GM21737 (cell line): ENCODE data around the gene SLAIN2.
"Not testable (repeated sequence)": the region's sequence is repeated elsewhere in the genome, so short reads cannot be mapped to it uniquely, and the experiment has no call there.

Experiments used
- ATAC-seq: cut with Tn5 transposase; IDR thresholded peaks from one replicate; pipeline ENCODE4 v1.9.1; 2021; ENCODE audit warnings: mild to moderate bottlenecking, moderate library complexity; ENCODE audit not compliant: unreplicated experiment

The SLAIN2 gene

DNA sequence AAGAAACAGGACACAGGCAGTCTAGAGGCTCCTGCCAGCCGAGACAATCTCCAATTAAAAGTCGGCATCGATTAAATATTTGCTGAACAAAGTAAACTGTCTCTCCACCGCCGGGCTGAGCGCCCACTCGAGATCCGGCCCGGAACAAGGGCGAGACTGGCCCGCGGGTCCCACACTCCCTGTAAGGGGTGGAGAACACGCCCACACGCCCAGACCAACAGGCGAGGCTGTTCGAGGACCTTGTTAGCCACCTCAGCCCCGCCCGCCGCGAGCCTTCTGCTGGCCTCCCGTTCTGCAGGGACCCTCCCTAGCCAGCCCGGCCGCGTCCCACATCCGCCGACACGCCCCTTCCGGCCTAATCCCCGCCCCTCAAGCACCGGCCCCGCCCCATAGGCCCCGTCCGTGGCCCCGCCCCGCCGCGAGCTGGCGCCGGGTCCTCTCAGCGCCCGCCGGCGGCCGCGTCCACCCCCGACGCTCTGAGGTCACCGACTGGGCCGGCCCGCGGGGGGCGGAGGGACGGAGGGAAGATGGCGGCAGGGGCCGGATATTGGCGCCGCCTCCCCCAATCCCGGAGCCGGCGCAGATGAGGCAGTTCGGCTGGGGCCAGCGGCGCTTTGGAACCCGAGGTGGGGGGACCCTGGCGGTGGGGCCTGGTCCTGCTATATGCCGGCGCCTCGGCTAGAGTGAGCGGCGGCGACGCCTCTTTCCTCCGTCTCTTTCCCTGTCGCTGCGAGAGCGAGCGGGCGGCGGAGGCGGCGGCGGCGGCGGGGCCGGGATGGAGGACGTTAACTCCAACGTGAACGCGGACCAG, at the start of gene SLAIN2:
Gene SLAIN2, plus strand, starts transcription at position 565 of the 811 bp plus-strand sequence. Its CDS starts 211 bp downstream, at position 776.
- ATAC-seq: peak; percentile 91

DNA sequence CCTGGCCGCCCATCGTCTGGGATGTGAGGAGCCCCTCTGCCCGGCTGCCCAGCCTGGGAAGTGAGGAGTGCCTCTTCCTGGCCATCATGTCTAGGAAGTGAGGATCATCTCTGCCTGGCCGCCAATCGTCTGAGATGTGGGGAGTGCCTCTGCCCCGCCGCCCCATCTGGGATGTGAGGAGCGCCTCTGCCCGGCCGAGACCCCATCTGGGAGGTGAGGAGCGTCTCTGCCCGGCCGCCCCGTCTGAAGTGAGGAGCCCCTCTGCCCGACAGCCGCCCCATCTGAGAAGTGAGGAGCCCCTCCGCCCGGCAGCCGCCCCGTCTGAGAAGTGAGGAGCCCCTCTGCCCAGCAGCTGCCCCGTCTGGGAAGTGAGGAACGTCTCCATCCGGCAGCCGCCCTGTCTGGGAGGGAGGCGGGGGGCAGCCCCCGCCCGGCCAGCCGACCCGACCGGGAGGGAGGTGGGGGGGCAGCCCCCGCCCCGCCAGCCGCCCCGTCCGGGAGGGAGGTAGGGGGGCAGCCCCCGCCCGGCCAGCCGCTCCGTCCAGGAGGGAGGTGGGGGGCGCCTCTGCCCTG, 49.0 kb upstream of the SLAIN2 start:
- ATAC-seq: not testable (repeated sequence)

DNA sequence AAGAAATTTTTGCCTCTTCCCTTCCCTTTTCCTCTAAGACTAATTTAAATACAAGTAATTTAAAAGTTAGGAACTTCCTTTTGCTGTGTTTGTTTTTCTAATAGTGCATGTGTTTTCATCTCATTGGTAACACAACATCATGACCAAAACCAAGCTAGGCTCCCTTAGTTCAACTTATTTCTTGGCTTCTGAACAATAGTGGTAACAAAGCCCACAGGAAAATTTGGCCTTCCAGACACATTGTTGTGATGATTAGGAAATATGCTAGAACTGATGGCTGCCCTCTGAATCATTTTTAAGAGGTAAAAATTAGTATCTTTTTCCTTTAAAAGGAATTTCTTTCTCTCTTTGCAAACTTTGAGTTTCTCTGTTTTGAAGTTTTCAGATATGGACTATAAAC, 46.2 kb upstream of the SLAIN2 start:
- ATAC-seq: no peak

DNA sequence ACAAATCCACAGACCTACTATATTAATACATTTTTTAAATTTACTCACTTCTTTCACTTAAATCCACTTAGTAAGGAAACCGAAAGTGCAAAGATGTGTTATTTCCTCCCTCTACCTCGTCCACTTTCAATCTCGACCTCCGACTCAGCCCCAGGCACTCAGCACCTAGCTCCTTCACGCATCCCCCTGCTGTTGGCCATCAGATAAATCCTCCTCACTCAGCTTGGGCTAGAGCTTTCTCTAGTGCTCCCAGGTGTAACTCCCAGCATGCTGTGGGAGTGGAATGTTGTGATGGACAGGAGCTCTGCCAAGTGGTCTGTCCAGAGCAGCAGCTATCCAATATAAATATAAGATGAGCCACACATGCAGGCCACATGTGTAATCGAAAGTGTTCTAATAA, 45.0 kb upstream of the SLAIN2 start:
- ATAC-seq: peak; percentile 96

DNA sequence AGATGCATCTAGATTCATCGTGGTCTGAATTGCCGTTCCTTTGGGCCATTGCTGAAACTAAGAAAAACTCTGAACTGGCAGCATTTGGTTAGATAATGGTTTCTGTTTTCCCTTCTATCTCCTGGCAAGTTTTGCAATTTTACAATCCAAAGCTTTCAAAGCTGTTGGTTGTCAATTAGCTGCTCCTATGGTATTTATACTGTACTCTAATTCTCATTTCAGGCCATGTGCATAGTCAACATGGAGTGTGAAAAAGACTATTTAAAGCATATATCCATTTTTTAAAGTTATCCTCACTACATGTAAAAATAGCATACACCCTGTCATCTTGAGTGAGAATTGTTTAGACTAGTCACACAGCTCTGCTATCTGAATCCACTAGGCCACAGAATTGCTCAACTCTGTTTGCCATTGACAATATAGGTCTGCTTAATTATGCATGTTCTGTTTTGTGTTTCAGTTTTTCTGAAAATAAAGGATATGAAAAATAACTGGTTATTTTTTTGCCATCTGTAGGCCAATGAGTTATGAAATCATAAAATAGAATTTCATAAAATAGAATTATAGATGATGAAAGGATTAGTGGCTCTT, 44.0 kb upstream of the SLAIN2 start:
- ATAC-seq: no peak

DNA sequence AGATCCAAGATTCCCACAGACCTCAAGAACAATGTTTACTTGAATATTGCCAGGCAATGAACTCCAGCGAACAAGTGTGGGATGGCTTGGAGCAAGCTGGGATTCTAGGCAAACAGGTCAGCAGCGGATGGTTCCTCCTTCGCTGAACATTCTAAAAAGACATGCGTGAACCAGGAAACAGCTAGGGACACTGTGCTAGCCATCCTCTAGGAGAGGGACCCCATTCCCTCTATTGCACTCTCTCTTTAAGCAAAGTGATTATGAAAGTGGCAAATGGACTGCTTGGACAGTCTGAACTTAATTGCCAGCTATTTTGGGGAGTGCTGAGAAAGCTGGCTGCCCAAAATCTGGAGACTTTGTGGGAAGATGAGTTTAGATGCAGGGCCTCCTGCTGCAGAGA, 41.8 kb upstream of the SLAIN2 start:
- no peak for ATAC-seq

DNA sequence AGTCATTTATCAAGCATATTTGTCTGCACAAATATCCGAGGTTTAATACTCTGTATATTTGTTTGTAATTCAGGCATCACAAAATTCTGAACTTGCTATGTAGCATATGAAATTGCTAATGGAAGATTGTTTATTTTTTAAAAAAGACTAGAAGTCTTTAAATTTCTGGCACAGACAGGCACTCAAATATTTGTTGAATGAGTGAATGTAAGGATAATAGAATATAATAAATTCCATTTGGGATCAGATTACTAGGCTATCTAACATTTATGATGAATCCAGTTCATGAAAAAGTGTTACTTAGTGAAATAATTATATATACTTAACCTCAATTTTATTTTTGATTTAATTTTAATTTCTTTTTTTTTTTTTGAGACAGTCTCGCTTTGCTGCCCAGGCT, 41.3 kb upstream of the SLAIN2 start:
- ATAC-seq: no peak

DNA sequence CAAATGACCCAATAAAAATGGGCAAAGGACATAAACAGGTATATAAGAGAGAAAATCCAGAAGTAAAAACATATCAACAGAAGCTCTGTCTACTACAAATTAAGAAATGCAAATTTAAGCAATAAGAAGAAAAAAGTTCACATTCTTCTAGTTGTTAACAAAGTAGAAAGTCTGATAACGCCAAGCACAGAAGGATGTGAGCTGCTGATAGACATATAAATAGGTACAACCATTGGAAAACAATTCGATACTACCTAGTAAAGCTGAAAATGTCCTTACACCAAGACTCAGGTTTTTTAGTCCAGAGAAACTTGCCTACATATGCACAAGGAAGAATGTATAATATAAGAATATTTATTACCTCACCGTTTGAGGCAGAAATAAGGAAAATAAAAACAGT, 35.8 kb upstream of the SLAIN2 start:
- ATAC-seq: no peak

DNA sequence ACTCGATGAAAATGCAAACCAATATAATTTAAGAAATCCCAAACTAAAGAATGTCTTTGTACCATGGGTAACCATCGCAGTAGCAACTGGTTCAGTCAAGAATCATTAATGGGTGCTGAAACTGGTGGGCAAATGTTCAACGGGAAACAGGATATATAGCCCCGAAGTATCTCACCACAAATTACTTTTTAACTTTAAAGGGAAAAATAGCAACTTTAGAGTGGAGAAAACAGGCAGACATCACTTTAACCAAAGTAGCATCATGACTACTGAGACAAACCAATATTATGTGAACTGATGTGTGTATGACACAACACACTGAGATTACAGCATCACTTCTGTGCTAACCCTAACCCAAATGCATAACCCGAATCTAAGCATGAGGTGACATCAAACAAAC, 33.8 kb upstream of the SLAIN2 start:
- peak; percentile 66 for ATAC-seq

DNA sequence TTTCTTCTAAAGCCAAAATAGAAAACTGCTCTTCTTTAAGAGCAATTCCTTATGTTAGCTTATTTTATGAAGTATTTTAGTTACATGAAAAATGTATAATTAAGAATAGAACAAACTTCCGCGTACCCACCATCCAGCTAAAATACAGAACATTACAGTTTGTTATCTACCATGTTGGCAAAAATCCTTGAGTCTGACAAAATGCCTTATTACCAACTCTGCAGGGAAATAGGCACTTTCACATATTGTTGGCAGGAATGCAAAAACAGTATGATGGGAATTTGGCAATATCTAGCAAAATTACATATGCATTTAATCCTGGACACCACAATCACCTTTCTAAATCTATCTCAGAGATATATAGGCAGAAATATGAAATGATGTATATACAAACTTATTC, 32.4 kb upstream of the SLAIN2 start:
- ATAC-seq: no peak

DNA sequence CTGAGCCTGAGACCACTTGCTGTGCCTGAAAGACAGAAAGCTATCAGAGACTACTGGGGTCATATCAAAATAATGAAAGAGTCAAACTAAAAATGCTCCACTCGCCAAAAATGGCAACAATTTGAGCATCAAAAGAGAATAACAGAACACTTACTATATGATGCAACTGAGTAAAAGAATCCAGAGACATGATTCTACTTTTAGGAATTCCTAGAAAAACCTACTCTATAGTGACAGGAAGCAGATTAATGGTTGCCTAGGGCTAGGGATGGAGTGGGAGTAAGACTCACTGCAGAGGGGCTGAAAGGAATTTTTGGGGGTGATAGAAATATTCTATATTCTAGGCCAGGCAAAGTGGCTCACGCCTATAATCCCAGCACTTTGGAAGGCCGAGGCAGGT, 29.4 kb upstream of the SLAIN2 start:
- no peak for ATAC-seq

DNA sequence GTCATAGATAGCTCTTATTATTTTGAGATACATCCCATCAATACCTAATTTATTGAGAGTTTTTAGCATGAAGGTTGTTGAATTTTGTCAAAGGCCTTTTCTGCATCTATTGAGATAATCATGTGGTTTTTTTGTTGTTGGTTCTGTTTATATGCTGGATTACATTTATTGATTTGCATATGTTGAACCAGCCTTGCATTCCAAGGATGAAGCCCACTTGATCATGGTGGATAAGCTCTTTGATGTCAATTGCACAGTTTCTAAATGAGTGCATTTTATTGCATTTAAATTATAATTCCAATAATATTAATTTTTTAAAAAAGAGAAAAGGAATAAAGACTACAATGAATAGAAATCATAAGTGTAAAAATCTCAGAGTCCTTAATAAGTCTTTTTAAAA, 26.6 kb upstream of the SLAIN2 start:
- ATAC-seq: not testable (repeated sequence)

DNA sequence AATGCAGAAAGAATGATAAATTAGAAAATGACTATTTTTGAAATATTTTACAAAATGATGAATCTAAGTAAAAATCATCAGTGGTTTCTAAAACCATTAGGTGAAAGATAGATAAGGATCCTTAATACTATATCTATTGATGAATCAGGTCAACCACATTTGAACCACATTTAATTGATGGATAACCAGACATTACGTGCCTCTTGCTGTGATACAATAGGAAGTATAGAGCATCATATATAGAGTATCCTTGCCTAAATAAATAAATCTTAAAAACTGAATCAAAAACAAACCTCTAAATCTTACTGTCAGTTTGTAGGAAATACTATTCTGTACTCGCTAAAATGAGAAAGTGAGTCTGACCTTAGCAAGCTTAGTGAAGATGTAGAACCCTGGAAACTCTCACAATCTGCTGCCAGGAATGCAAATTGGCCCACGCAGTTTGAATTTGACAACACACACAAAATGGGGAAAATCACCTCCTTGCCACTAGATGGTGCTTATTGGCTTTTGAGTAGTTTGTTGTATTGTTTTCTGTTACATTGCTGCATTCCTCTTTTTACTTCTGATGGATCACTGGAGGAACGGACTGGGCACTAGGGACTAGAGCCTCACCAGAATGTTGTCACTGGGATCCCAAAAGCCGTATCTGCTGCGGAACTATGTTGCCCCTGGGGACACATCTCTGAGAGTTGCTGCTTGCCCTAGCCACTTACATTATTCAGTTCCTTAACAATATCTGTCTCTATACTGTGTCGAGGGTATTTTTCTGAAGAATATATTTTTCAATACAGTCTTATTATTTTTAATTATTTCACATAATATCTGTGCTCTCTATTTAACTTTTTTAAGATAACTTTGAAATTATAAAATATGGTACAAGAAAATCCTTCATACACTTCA, 25.4 kb upstream of the SLAIN2 start:
- ATAC-seq: peak; percentile 55

DNA sequence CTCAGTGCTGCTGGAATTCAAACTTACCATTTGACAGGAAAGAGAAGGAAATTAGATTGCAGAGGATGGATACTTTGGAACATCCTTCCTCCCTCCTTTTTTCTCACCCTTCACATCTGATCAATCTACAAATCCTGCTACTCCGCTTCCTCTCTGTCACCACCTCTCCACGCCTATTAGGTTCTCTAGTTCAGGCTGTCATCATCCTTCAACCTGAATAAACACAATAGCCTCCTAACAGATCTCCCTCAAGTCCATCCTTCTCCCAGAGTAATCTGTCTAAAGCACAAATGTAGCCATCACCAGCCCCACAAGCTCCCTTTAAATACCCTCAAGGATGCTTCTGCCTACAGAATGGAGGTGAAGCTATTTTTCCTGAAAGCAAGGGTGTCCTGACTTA, 20.0 kb upstream of the SLAIN2 start:
- ATAC-seq: no peak

DNA sequence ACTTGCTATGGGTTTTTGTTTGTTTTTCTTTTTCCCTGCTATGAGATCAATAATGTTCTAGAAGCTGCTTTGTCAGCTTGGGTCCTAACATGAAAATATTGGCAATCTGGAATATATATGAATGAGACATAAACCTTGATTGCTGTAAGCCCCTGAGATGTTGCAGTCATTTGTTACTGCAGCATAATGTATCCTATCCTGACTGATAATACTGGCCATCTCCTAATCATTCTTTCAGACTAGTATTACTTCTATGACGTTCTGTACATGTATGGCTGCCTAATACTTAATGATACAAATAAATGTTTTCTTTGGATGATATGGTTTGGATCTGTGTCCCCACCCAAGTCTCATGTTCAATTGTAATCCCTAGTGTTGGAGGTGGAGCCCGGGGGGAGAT, 19.3 kb upstream of the SLAIN2 start:
- ATAC-seq: no peak

DNA sequence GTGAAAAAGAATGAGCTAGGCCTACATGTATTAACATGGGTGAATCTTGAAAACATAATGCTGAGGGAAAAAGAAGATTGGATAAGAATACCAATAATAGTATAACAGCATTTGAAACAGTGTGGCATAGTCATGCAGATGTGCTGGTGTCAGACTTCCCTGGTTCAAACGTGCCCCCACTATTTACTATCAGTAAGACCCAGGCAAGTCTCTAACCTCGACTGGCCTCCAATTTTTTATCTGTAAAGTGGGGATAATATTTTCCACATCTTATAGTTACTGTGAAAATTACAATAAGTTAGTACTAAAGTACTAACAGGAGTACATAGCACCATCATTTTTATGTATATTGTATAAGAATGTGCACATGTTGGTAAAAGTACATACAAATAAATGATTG, 17.0 kb upstream of the SLAIN2 start:
- no peak for ATAC-seq

DNA sequence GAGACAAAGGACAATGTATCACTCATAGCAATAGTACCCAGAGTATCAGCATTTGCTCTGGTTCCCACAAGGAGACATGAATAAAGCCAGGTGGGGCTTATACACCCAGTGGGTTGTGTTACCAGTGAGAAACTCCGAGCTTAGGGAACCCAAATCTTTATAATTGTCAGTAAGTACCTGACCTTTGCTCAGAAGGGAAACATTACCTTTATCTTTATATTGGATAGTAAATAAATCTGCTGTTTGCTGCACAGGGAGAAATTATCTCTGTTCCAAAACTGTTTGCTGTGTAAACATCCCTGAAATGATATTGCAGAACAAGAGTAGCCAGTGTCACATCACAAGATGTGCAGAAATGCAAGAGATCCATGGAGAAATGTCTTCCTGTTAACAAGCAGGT, 12.1 kb upstream of the SLAIN2 start:
- no peak for ATAC-seq

DNA sequence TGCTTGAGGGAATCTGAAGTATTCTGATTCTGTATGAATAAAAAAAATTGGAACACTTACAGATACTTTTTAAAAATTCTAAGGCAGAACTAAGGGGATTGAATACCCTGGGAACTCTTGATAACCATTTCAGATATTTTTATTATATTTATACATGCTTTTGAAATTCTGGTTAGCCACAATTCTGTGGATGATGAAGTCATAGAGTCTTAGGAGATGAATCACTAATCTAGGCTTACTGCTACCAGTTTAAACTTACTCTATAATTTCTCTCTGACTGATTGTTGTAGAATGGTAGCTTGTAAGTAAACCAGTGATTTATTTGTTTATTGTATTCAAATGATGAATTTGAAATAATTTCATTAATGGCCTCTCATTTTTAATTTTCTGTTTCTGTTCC, 11.4 kb upstream of the SLAIN2 start:
- no peak for ATAC-seq

DNA sequence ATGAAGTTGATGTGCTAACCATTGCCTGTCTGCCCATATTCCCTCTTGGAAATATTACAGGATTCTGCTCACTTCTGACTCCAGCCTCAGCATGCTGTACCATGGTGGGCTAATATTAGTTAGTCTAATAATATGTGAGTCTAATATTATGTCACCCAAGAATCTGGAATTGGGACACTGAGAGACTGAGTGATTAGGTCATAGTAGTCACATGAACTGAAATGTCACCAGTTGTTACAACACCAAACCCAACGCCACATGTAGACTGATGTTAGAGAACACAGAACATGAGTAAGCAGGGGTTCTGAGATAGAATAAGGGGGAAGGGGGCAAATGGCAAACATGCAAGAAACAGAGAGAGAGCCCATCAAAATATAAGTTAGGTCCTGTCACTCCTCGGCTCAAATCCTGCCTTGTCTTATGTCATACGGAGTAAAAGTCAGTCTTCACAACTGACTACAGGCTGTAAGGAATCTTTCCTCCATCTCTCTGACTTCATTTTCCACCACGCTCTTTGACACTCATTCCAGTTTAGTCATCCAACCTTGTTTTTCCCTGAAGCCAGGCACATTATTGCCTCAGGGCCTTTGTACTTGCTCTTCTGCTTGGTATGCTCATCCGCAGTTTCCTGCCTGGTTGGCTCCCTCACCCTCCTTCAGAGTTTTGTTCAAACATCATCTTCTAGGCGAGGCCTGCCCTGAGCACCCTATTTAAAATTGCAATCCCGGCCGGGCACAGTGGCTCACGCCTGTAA, 9.6 kb upstream of the SLAIN2 start:
- no peak for ATAC-seq

DNA sequence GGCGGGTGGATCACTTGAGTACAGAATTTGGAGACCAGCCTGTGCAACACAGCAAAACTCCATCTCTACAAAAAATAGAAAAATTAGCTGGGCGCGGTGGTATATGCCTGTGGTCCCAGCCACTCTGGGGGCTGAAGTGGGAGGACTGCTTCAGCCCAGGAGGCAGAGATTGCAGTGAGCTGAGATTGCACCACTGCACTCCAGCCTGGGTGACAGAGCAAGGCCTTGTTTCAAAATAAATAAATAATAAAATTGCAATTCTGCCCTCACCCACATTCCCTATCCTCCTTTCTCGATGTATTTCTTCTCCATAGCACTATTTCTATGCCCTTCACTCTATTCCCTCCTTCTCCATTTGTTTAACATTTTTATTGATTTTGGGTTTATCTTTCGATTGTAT, 8.7 kb upstream of the SLAIN2 start:
- no peak for ATAC-seq

DNA sequence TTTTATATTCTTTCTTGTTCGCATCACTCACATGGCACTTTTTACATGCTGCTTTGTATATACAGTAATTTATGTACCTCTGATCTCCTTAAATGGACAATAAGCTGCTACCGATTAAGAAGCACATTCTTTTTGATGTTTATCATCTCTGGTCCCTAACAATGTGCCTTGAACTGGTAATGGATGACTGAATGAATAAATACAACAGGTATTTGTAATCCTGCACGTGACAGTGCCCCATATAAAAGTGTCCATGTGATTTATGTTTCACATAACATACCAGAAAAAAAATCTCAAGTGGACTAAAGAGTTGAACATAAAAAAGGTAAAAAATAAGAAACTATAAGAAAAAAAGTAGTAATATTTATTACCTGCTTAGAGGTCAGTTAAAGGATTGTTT, 7.7 kb upstream of the SLAIN2 start:
- no peak for ATAC-seq
